HG02981 (cell line): Measurements from ENCODE around the gene REC114.
"Not testable (repeated sequence)": the region's sequence is repeated elsewhere in the genome, so short reads cannot be mapped to it uniquely, and the experiment has no call there.

Experiments used
- ATAC-seq: cut with Tn5 transposase; IDR thresholded peaks from one replicate; pipeline ENCODE4 v1.9.1; 2021; ENCODE audit warnings: mild to moderate bottlenecking, moderate library complexity; ENCODE audit not compliant: unreplicated experiment

Gene REC114, protein sequence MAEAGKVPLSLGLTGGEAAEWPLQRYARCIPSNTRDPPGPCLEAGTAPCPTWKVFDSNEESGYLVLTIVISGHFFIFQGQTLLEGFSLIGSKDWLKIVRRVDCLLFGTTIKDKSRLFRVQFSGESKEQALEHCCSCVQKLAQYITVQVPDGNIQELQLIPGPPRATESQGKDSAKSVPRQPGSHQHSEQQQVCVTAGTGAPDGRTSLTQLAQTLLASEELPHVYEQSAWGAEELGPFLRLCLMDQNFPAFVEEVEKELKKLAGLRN

DNA sequence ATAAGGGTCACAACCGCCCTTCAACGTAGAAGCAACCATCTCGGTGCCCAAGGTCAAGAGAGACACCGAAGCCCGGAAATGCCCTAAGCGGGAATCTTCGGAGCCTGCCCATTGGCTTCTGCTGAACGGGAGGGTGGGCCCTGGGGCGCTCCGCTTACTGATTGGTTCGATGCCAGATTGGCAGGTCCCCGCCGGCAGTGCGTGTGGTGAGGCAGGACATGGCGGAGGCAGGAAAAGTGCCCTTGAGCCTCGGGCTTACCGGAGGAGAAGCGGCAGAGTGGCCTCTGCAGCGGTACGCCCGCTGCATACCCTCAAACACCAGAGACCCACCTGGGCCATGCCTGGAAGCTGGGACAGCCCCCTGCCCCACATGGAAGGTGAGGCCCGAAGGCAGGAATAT is at the start of gene REC114:
Gene REC114 (plus strand): TSS at position 197 of the 400 bp plus-strand sequence. CDS start 22 bp downstream, at position 219.
- ATAC-seq, result no peak

DNA sequence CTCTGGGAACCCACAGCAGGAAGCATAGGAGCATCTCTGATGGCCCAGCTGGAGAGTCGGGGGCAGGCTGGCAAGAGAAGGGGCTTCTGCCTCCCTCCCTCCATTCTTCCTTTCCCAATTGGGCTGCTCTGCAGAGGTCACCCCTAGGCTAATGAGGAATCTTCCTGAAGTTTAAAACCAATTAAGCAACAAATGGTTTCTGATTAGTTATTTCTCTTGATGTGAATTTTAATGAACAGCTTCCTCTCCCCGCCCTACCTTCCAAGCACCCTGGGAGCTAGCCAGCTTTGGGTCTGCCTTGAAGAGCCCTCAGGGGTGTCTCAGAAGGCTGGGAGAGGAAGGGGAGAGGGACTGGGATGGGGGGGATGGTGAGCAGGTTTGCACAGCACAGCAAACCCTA is 49.6 kb upstream of the REC114 start:
- no peak for ATAC-seq

DNA sequence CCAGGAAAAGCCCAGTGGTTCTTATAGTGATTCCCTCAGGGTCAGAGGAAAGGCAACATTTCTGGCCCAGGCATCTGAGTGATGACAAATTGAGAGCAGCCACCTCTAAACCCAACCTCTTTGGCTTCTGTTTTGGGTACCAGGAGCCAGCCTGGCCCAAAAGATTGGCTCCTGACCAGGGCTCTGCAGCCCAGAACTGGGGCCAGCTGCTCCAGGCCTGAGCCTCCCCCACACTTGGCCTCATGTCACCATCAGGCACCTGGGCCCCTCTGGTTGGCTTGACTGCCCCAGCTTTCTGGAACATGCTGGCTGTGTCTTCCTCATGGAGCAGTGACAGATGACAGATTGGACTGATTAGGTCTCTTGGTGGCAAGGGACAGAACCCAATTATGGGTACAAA is 48.2 kb upstream of the REC114 start:
- ATAC-seq, result no peak

DNA sequence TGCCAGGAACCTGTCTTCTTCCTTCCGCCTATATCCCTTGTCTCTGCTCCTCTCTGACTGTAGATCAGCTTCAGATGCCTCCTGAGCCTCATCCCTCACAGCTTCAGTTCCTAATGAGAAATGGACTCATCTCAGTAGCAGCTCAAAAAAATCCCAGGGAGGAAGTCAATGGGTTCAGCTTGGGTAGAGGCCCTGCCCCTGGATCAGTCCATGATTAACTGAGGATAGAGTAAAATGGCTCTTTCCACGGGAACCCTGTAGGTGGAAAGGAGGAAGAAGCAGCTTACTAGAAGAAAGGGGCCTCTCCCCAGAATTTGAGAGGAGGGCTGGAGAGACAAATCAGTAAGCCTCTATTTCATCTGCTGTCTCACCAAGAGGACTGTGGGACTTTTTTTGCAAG is 47.3 kb upstream of the REC114 start:
- no peak for ATAC-seq

DNA sequence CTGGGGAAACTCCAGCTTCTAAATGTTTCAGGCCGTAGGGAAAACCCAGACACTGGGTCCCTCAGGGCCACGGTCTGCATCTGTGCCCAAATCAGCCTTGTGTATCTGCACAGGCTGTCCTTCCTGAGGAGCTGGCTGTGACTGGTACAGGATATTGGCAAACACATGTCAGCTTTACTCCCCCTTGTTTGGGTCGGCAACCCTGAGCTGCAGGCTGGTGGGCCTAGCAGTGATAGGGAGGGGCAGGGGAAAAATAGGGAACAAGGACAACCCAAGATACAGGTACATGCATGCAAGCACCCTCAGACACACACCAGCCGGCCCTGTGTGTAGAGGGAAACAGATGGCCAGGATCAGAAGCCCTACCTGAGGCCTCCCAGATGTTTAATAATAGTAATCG is 45.5 kb upstream of the REC114 start:
- ATAC-seq, result no peak

DNA sequence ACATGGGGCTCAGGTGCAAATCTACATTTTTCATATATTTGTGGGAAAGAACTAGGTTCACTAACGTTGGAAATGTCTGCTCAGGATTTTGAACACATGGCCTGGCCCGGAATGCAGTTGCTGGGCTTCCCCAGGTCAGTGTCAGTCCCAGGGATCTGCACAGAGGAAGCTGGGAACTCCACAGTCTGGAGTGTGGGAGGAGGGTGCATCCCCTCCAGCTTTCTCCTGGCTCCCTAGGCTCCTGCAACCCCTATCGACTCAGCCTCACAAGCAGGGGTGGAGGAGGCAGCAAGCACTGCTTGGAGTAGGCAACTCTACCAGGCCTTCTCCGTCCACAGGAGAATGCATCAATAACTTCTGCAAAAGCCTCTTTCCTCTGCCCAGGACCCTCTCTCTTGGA is 44.1 kb upstream of the REC114 start:
- ATAC-seq, result no peak

DNA sequence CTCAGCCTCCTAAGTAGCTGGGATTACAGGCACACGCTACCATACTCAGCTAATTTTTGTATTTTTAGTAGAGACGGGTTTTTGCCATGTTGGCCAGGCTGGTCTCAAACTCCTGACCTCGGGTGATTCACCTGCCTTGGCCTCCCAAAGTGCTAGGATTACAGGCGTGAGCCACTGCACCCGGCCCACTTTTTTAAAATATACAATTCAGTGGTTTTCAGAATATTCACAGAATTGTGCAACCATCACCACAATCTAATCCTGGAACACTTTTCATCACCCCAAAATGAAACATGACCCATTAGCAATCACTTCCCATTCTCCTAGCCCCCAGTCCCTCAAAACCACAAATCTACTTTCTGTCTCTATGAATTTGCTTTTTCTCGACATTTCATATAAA is 42.7 kb upstream of the REC114 start:
- ATAC-seq, result not testable (repeated sequence)

DNA sequence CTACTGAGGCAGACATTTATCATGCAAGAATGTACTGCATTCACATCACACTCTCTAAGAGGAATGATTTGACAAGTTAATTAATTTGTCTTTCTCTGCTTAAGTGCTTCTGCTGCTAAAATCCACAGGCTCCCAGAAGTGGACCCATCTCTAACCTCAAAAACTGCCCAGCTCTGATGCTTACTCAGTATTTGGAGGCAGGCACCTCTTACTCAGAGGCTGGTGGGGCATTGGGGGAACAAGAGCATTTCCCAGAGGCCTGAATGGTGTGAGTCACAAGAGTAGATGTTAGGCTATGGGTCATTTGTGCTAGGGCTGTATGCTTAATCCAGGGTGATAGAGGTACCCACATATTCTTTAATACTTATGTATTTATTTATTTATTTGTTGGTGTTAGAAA is 39.8 kb upstream of the REC114 start:
- ATAC-seq, result no peak

DNA sequence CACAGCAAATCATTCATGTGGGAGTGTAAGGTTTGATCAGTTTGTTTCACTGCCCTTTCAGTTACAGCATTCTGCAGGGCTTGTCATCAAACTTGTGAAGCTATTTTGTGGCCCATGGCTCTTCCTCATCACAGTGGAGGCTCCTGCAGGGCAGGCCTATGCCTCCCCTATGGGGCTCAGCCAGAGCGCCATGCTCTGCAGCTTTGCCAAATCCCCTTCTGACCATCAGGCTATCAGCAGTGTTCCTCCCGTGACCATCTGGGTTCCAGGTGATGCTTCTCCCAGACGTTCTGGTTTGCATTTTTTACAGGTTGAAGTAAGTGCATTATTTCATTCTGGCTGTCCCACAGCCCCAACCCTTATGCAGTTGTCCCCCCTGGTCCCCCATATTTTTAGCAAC is 28.1 kb upstream of the REC114 start:
- no peak for ATAC-seq

DNA sequence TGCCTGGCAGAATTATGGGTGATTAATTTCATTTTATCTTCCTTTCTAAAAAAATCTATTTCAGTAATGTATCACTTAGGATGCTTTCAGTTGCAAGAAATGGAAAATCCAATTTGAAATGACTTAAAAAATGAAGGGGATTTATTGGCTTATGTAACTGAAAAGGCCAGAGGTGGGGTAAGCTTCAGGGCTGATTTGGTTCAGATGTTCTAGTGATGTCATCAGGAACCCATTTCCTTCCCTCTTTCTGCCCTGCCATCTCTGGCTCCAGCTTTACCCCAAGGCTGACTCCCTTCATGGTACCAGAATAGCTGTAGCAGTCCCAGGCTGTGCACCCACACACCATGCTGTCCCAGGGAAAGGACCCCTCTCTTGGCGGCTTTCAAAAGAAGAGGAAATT is 18.5 kb upstream of the REC114 start:
- no peak for ATAC-seq

DNA sequence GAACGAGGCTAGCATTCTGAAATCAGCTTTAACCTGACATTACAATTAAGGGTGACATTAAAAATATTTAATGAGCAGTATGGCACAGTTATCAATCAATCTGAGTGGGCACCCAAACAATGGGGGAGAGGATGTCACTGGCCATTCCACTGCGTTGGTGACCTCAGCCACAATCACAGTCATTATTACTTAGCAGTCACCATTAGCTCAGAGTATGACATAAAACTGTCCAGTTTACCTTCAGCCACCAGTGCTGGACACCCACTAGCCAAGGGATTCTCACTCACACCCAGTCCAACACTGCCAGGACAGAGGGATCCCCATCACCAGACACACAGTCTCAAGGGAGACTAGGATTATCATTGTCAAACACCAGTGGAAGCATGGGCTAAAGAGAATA is 17.5 kb upstream of the REC114 start:
- no peak for ATAC-seq

DNA sequence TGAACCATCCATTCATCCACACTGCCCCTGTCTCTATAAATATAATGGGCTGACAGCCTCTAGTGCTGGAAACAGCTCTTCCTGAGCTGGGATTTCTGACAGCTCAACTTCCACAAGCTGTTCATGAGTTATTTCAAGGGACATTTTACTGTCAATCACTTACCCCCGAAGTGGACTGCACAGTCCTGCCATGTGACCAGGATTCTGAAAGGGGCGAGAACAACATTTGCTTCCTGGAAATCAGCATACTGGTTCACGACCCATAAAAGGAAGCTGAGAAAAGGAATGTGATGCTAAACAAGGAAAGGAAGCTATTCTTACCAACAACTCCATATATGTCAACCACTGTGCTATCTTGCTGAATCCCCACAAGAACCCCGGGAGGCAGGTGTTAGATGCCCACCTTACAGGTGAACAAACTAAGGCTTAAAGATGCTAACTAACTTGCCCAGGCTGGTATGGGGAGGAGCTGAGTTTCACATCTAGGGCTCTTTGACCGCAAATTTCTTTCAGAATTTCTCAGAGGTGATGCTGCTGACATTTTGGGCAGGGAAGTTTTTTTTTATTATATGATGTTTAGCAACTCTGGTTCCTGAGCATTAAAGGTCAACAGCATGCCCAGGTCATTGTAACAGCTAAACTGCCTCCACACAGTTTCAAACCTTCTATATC is 16.5 kb upstream of the REC114 start:
- no peak for ATAC-seq

DNA sequence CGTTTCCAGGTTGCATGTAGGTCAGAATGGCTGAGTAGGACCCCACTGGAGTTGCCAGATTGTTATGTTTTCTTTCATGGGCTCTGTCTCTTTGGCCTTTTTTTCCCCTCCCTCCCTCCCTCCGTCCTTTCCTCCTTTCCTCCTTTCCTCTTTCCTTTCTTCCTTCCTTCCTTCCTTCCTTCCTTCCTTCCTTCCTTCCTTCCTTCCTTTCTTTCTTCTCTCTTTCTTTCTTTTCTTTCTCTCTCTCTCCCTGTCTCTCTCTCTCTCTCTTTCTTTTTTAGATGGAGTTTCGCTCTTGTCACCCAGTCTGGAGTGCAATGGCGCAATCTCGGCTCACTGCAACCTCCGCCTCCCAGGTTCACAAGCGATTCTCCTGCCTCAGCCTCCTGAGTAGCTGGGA is 11.6 kb upstream of the REC114 start:
- not testable (repeated sequence) for ATAC-seq

DNA sequence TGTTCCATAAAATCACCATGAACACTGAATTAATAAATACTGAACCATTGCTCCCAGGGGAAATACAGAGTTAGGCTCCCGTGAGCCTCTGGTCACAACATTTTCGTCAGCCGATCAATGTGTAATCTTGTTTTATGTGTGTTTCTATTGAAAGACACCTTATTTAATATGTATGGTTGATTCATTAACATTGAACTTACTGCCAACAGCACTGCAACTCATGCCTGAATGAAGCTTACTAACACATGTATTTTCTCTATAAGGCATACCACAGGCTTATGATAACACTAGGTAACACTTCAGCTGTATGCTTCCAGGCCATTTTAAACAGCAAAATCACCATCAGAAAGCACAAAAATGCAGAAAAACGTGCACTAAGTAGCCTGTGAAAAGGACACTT is 9.1 kb upstream of the REC114 start:
- no peak for ATAC-seq

DNA sequence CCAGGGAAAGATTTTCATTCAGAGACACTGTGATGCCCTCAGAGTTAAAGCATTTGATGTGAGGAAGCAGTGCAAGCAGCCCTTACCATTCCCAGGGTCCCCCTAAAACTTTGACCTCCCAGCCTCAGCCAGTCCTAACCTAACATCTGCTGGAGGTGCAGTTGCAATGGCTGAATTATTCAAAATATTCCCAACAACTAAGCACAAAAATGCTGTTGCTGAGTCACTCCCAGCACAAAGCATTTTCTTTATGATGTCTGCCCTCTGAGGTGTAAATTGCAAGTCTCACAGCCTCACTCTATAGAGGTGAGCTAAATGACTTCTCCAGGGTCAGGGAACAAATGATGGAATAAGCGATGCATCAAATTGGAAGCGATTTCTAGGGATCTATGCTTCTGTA is 6.4 kb upstream of the REC114 start:
- no peak for ATAC-seq

DNA sequence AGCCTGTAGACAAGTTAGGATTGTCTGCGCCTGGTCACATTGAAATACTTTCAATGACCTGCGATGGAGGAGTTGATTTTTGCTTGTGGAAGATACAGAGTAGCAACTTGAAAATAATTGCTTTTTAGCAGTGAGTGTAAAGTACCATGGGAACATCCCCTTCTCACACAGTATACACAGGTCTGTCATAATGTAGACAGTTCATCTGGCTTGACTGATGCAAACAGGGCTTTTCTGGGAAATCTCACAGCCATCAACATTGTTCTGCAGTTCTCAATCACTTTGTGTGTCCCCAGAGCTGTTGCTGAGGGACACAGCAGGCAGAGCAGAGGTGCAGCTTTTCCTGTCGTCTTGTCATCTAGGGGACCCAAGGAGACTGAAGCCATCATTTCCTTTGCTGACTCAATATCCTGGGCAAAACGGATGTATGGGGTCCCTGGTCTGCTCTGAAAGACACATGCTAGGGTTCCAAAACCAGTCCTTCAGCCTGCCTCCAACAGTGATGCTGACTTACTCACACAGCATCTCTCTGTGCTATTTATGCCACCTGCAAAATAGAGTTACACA is 5.3 kb upstream of the REC114 start:
- no peak for ATAC-seq

DNA sequence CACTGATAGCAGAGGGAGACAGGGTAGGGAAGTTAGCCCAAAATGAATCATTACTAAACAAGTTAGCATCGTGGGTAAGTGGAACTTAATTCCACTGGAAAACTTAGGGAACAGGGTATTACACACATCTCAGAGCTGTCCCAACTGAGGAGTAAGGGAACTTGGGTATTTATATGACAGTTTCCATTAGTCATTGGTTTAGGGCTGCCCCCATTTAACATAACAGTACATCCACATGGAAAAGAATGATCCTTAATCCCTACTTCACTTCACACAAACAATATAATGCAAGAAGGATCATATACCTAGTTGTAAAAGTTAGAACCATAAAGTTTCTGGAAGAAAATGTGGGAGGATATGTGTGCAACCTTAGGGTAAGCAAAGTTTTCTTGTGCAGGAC is 4.3 kb upstream of the REC114 start:
- ATAC-seq, result no peak

DNA sequence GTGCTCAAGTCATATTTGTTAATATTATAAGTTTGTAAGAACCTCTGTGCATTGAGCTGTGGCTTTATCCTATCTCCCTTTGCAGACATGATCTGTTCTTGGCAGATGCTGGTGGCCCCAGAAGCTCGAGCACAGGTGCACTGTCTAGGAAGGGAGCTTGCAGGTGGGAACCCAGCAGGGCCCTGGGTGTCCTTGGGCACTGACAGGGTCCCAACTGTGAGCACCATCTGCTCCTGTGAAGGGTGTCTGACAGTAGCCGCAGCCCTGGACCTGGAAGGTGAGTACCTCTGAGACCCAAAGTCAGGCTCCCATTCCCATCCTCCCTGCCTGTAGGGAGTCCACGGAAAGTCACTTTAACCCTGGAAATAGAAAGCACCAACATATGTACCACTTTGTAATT is 2.4 kb upstream of the REC114 start:
- ATAC-seq, result no peak

DNA sequence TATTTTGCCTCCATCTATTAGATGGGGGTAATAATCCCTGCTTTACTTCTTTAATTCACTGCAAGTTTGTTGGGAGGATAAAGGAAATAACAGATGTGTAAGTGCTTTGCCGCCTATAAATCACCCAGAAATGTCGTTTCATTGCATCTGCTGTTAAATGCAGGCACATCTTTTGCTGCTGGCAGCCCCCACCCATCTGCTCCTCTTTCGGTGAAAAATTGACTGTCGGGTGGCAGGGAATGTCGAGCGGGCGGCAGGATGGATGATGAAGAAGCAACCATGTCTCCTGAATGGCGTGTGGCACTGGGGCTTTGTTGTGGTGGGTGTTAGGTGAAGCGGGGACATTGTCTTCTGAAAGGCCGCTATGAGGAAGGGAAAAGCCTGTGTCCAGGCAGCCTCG is 543 bp upstream of the REC114 start:
- ATAC-seq, result no peak

DNA sequence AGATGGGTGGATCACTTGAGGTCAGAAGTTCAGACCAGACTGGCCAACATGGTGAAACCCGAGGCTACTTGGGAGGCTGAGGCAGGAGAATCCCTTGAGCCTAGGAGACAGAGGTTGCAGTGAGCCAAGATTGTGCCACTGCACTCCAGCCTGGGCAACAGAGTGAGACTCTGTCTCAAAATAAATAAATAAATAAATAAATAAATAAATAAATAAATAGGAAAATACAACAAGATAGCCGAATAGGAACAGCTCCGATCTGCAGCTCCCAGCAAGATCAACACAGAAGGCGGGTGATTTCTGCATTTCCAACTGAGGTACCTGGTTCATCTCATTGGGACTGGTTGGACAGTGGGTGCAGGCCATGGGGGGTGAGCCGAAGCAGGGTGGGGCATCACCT is 4.5 kb downstream of the REC114 start:
- not testable (repeated sequence) for ATAC-seq

DNA sequence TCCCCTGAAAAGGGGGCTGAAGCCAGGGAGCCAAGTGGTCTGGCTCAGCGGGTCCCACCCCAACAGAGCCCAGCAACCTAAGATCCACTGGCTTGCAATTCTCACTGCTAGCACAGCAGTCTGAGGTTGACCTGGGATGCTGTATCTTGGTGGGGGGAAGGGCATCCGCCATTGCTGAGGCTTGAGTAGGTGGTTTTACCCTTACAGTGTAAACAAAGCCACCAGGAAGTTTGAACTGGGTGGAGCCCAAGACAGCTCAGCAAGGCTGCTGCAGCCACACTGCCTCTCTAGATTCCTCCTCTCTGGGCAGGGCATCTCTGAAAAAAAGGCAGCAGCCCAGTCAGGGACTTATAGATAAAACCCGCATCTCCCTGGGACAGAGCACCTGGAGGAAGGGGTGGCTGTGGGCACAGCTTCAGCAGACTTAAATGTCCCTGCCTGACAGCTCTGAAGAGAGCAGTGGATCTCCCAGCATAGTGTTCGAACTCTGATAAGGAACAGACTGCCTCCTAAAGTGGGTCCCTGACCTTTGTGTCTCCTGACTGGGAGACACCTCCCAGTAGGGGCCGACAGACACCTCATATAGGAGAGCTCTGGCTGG is 5.3 kb downstream of the REC114 start:
- ATAC-seq, result not testable (repeated sequence)

DNA sequence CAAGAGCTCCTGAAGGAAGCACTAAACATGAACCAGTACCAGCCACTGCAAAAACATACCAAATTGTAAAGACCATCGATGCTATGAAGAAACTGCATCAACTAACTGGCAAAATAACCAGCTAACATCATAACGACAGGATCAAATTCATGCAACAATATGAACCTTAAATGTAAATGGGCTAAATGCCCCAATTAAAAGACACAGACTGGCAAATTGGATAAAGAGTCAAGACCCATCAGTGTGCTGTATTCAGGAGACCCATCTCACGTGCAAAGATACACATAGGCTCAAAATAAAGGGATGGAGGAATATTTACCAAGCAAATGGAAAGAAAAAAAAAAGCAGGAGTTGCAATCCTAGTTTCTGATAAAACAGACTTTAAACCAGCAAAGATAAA is 7.0 kb downstream of the REC114 start:
- ATAC-seq, result not testable (repeated sequence)
